HCT116 (cell line): Measurements from ENCODE around the gene MARCHF3. TPM values are rescaled to one million over a fixed set of nuclear protein-coding genes. Genes with fewer than 3 reads are reported as not detected.

ENCODE experiments used
- ATAC-seq: fragments of 200-7000 bp; cut with Tn5 transposase; 2 replicates; pipeline ENCODE4 v1.9.1; 2020; ENCODE audit warnings: mild to moderate bottlenecking, moderate library complexity
- BruUV-seq: library from RNA; stranded (reverse); fragments of 400-500 nt; replicated peaks from 2 replicates; lab custom pipeline; 2021; lab: Mats Ljungman, UMichigan
- CTCF ChIA-PET: fragments of 300-600 bp; sonication (Branson Sonifier 250); formaldehyde crosslinking; loops from one replicate; lab custom pipeline; 2021; ENCODE audit warnings: antibody characterized with exemption; lab: Charles Lee
- POLR2A ChIA-PET: fragments of 300-600, 350-600 bp; sonication (Branson Sonifier 250); formaldehyde crosslinking; loops from one replicate; lab custom pipeline; 2021; ENCODE audit warnings: antibody characterized with exemption; lab: Charles Lee
- RAD21 ChIA-PET, 2 experiments: fragments of 300-600 bp; sonication (Branson Sonifier 250); formaldehyde crosslinking; loops; one replicate each; lab custom pipeline; 2023; ENCODE audit warnings: low total read pairs in 2 of 2; ENCODE audit not compliant: uncharacterized antibody in 2 of 2, unreplicated experiment in 2 of 2, low non-redundant PET in 1 of 2; lab: Charles Lee
- DNase-seq: peaks from one replicate; pipeline ENCODE4 v3.0.0-alpha.2; 2010; ENCODE audit warnings: low read depth, low spot score
- H2AFZ ChIP-seq: fragments of 200-600 bp; shearing (Covaris generic), sonication (generic); 2 replicates; pipeline ENCODE4 v1.6.1; 2017; ENCODE audit warnings: low read depth, mixed run types, mixed read lengths, antibody characterized with exemption, low read length; ENCODE audit not compliant: poor library complexity, severe bottlenecking
- H3K27ac ChIP-seq: 2 replicates; pipeline ENCODE4 v1.5.1; 2012; ENCODE audit warnings: low read depth, low read length
- H3K27me3 ChIP-seq: fragments of 200-600 bp; sonication (generic); 2 replicates; pipeline ENCODE4 v1.6.1; 2016; ENCODE audit warnings: mixed run types, low read length, mixed read lengths; ENCODE audit not compliant: insufficient read depth
- H3K36me3 ChIP-seq, 2 experiments: fragments of 200-500 bp in 1 of 2; fragments of 200-600 bp in 1 of 2; sonication (Bioruptor generic) in 1 of 2; sonication (generic) in 1 of 2; 2 replicates each; pipeline versions ENCODE4 v1.5.1 to v1.6.1; 2014 to 2016; ENCODE audit warnings: low read length in 2 of 2, inconsistent platforms in 1 of 2, mixed read lengths in 1 of 2, mixed run types in 1 of 2; ENCODE audit not compliant: insufficient read depth in 2 of 2, control insufficient read depth in 1 of 2
- H3K4me1 ChIP-seq, 2 experiments: fragments of 200-600 bp in 1 of 2; sonication (generic) in 1 of 2; 2 replicates each; pipeline versions ENCODE4 v1.5.1 to v1.6.1; 2012 to 2017; ENCODE audit warnings: low read length in 2 of 2, inconsistent platforms in 1 of 2, mild to moderate bottlenecking in 1 of 2, mixed read lengths in 1 of 2, mixed run types in 1 of 2, moderate library complexity in 1 of 2; ENCODE audit not compliant: insufficient read depth in 2 of 2, control insufficient read depth in 1 of 2
- H3K4me2 ChIP-seq: fragments of 200-600 bp; sonication (generic); 2 replicates; pipeline ENCODE4 v1.6.1; 2017; ENCODE audit warnings: mixed run types, low read length, mixed read lengths
- H3K4me3 ChIP-seq, 2 experiments: fragments of 200-600 bp in 1 of 2; sonication (generic) in 1 of 2; replicated peaks in 1 of 2; 2 replicates each; pipeline ENCODE4 v1.5.1; 2011 to 2016; ENCODE audit warnings: low read length in 2 of 2, control low read depth in 1 of 2, low read depth in 1 of 2, mild to moderate bottlenecking in 1 of 2, mixed read lengths in 1 of 2, mixed run types in 1 of 2
- H3K79me2 ChIP-seq: fragments of 200-600 bp; sonication (generic); 2 replicates; pipeline ENCODE4 v1.6.1; 2017; ENCODE audit warnings: mild to moderate bottlenecking, mixed run types, low read length, moderate library complexity, mixed read lengths; ENCODE audit not compliant: insufficient read depth
- H3K9ac ChIP-seq: fragments of 200-600 bp; sonication (generic); 2 replicates; pipeline ENCODE4 v1.6.1; 2016; ENCODE audit warnings: low read length, mixed read lengths
- H3K9me2 ChIP-seq: fragments of 200-600 bp; sonication (generic), shearing (Covaris generic); 2 replicates; pipeline ENCODE4 v1.6.1; 2017; ENCODE audit warnings: mixed run types, mild to moderate bottlenecking, moderate library complexity; ENCODE audit not compliant: insufficient read depth
- H3K9me3 ChIP-seq, 2 experiments: fragments of 200-500 bp in 1 of 2; fragments of 200-600 bp in 1 of 2; sonication (Bioruptor generic) in 1 of 2; sonication (generic) in 1 of 2; 2 replicates each; pipeline ENCODE4 v1.6.1; 2014 to 2017; ENCODE audit warnings: low read length in 2 of 2, mixed read lengths in 2 of 2, inconsistent platforms in 1 of 2, low read depth in 1 of 2, mild to moderate bottlenecking in 1 of 2, mixed run types in 1 of 2, moderate library complexity in 1 of 2; ENCODE audit not compliant: control insufficient read depth in 1 of 2, insufficient read depth in 1 of 2
- H4K20me1 ChIP-seq: fragments of 200-600 bp; sonication (generic), shearing (Covaris generic); 2 replicates; pipeline ENCODE4 v1.6.1; 2017; ENCODE audit warnings: mixed run types, mild to moderate bottlenecking, moderate library complexity; ENCODE audit not compliant: insufficient read depth
- CBX3 ChIP-seq: IDR thresholded peaks from 2 replicates; pipeline ENCODE4 v1.6.1; 2012; ENCODE audit warnings: low read depth
- CEBPB ChIP-seq: IDR thresholded peaks from 2 replicates; pipeline ENCODE4 v1.6.1; 2012; ENCODE audit warnings: low read depth
- ELF1 ChIP-seq: IDR thresholded peaks from 2 replicates; pipeline ENCODE4 v1.6.1; 2012; ENCODE audit warnings: low read depth, borderline replicate concordance
- EZH2 ChIP-seq: fragments of 200-600 bp; sonication (generic); IDR thresholded peaks from 2 replicates; pipeline ENCODE4 v1.6.1; 2017; ENCODE audit warnings: antibody characterized with exemption, mixed run types
- EZH2phosphoT487 ChIP-seq: fragments of 200-600 bp; IDR thresholded peaks from 2 replicates; pipeline ENCODE4 v1.6.1; 2018; ENCODE audit warnings: antibody characterized with exemption, borderline replicate concordance
- FOSL1 ChIP-seq: IDR thresholded peaks from 2 replicates; pipeline ENCODE4 v1.6.1; 2012; ENCODE audit warnings: low read depth
- SIN3A ChIP-seq: IDR thresholded peaks from 2 replicates; pipeline ENCODE4 v1.6.1; 2012; ENCODE audit warnings: low read depth
- SP1 ChIP-seq: IDR thresholded peaks from 2 replicates; pipeline ENCODE4 v1.6.1; 2012; ENCODE audit warnings: low read depth
- SRF ChIP-seq: IDR thresholded peaks from 2 replicates; pipeline ENCODE4 v1.6.1; 2012; ENCODE audit warnings: low read depth
- TCF7L2 ChIP-seq: IDR thresholded peaks from 2 replicates; pipeline ENCODE4 v1.7.0; 2011; ENCODE audit warnings: borderline replicate concordance, inconsistent platforms; ENCODE audit not compliant: insufficient read depth, insufficient read length; ENCODE audit errors: extremely low read depth
- YY1 ChIP-seq: IDR thresholded peaks from 2 replicates; pipeline ENCODE4 v1.6.1; 2011; ENCODE audit warnings: low read length, low read depth, moderate library complexity, mild to moderate bottlenecking; ENCODE audit not compliant: insufficient replicate concordance; ENCODE audit errors: extremely low read depth
- ZFX ChIP-seq: fragments of 450-650 bp; IDR thresholded peaks from 2 replicates; pipeline ENCODE4 v1.6.1; 2017
- ZNF274 ChIP-seq: fragments of 200-500 bp; sonication (Bioruptor generic); IDR thresholded peaks from 2 replicates; pipeline ENCODE4 v1.6.1; 2014; ENCODE audit warnings: mild to moderate bottlenecking, low read depth, low read length, inconsistent platforms
- intact Hi-C: fragments of 100-400 bp; cut with micrococcal nuclease; formaldehyde crosslinking; loops from 2 replicates; pipeline ENCODE4 v1.10.0; 2022
- total RNA-seq: library from RNA; stranded (reverse); gene quantifications from one replicate; pipeline ENCODE4 v1.2.1, GENCODE V29; 2021; ENCODE audit not compliant: unreplicated experiment
- TF ChIP-seq, protein P1 (sequence below): IDR thresholded peaks from 2 replicates; pipeline ENCODE4 v1.6.1; 2012
- TF ChIP-seq, protein P2 (sequence below): IDR thresholded peaks from 2 replicates; pipeline ENCODE4 v1.6.1; 2012; ENCODE audit warnings: low read depth
- TF ChIP-seq, protein P3 (sequence below): IDR thresholded peaks from 2 replicates; pipeline ENCODE4 v1.6.1; 2012
- TF ChIP-seq, protein P4 (sequence below), 3 experiments: fragments of 200-600 bp in 1 of 3; sonication (generic) in 1 of 3; IDR thresholded peaks in 2 of 3; conservative IDR thresholded peaks in 1 of 3; 2 replicates each; pipeline ENCODE4 v1.5.1; 2012 to 2017; ENCODE audit warnings: low read depth in 2 of 3, low read length in 2 of 3, antibody characterized with exemption in 1 of 3, borderline replicate concordance in 1 of 3, control low read depth in 1 of 3, mild to moderate bottlenecking in 1 of 3, mixed read lengths in 1 of 3, mixed run types in 1 of 3, moderate library complexity in 1 of 3; ENCODE audit not compliant: insufficient read depth in 1 of 3
- TF ChIP-seq, protein P5 (sequence below): IDR thresholded peaks from 2 replicates; pipeline ENCODE4 v1.6.1; 2011; ENCODE audit warnings: mild to moderate bottlenecking, low read length, moderate library complexity; ENCODE audit not compliant: insufficient replicate concordance; ENCODE audit errors: extremely low read depth

Gene MARCHF3
- total RNA-seq, 1 experiment from 2014 or later: 2.3 TPM

DNA sequence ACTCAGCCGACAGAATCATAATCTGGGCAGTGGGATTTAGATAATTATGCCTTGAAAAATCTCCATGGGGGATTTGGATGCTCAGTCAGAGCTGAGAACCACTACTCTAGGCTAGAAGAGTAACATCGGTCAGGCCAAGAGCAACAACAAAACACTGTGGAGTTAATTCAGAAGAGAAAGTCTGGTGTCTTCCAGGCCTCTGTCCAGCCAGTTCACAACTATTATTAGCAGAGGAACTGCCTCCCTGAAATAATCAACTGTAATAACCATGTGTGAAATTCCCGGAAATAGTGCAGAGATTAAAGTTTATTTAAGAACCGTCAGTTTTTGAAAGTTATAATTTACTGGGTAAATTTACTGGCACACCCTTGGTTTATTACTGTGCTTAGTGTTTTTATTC is 8.2 kb upstream of the MARCHF3 start (continued):
- TF ChIP-seq, protein P1, sequence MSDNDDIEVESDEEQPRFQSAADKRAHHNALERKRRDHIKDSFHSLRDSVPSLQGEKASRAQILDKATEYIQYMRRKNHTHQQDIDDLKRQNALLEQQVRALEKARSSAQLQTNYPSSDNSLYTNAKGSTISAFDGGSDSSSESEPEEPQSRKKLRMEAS: no peak

DNA sequence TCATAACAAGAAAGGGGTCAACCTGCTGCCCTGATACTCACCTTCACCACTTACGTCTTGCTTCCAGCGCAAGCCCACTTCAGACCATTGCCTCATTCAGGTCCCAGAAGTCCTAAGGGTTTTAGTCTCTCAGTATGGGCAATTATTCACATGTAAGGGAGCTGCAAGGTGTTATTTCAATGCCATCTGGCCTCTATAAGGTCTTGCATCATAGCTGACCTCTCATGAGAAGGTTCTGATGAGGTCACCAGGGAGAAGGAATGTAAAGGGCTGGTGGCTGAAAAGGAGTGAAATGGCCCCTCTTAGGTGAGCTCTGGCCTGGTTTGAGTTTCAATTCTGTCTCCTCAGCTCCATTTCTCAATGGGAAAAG is 1.5 kb upstream of the MARCHF3 start:
- H3K9ac ChIP-seq: no peak overlapping the region
- no peak overlapping the region for H3K4me2 ChIP-seq
- DNase-seq (no peak), ATAC-seq (no peak)
- H3K27me3 ChIP-seq: no peaks in the 10 kb centered on the region
- H3K36me3 ChIP-seq: no peaks in the 10 kb centered on the region
- no peak overlapping the region for H3K27ac ChIP-seq
- POLR2A ChIA-PET: no interaction called here
- RAD21 ChIA-PET: no interaction called here
- no peak overlapping the region for H2AFZ ChIP-seq
- TF ChIP-seq TCF7L2 (no peak), CBX3 (no peak), EZH2phosphoT487 (no peak), EZH2 (no peak), ZNF274 (no peak), SRF (no peak), YY1 (no peak), ELF1 (no peak), SIN3A (no peak), SP1 (no peak), CEBPB (no peak), FOSL1 (no peak), ZFX (no peak)
- TF ChIP-seq, protein P2, sequence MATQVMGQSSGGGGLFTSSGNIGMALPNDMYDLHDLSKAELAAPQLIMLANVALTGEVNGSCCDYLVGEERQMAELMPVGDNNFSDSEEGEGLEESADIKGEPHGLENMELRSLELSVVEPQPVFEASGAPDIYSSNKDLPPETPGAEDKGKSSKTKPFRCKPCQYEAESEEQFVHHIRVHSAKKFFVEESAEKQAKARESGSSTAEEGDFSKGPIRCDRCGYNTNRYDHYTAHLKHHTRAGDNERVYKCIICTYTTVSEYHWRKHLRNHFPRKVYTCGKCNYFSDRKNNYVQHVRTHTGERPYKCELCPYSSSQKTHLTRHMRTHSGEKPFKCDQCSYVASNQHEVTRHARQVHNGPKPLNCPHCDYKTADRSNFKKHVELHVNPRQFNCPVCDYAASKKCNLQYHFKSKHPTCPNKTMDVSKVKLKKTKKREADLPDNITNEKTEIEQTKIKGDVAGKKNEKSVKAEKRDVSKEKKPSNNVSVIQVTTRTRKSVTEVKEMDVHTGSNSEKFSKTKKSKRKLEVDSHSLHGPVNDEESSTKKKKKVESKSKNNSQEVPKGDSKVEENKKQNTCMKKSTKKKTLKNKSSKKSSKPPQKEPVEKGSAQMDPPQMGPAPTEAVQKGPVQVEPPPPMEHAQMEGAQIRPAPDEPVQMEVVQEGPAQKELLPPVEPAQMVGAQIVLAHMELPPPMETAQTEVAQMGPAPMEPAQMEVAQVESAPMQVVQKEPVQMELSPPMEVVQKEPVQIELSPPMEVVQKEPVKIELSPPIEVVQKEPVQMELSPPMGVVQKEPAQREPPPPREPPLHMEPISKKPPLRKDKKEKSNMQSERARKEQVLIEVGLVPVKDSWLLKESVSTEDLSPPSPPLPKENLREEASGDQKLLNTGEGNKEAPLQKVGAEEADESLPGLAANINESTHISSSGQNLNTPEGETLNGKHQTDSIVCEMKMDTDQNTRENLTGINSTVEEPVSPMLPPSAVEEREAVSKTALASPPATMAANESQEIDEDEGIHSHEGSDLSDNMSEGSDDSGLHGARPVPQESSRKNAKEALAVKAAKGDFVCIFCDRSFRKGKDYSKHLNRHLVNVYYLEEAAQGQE: no peak
- TF ChIP-seq, protein P1: no peak
- TF ChIP-seq, protein P3, sequence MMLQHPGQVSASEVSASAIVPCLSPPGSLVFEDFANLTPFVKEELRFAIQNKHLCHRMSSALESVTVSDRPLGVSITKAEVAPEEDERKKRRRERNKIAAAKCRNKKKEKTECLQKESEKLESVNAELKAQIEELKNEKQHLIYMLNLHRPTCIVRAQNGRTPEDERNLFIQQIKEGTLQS: no peak
- TF ChIP-seq, protein P4, sequence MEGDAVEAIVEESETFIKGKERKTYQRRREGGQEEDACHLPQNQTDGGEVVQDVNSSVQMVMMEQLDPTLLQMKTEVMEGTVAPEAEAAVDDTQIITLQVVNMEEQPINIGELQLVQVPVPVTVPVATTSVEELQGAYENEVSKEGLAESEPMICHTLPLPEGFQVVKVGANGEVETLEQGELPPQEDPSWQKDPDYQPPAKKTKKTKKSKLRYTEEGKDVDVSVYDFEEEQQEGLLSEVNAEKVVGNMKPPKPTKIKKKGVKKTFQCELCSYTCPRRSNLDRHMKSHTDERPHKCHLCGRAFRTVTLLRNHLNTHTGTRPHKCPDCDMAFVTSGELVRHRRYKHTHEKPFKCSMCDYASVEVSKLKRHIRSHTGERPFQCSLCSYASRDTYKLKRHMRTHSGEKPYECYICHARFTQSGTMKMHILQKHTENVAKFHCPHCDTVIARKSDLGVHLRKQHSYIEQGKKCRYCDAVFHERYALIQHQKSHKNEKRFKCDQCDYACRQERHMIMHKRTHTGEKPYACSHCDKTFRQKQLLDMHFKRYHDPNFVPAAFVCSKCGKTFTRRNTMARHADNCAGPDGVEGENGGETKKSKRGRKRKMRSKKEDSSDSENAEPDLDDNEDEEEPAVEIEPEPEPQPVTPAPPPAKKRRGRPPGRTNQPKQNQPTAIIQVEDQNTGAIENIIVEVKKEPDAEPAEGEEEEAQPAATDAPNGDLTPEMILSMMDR (IDR thresholded peaks at IDR 0.05 in 2 of 3, conservative IDR thresholded peaks at IDR 0.05 in 1 of 3; ENCODE audit: borderline replicate concordance in 1 of 3, insufficient read depth in 1 of 3, low read depth in 2 of 3, low read length in 2 of 3): no peak
- TF ChIP-seq, protein P5, sequence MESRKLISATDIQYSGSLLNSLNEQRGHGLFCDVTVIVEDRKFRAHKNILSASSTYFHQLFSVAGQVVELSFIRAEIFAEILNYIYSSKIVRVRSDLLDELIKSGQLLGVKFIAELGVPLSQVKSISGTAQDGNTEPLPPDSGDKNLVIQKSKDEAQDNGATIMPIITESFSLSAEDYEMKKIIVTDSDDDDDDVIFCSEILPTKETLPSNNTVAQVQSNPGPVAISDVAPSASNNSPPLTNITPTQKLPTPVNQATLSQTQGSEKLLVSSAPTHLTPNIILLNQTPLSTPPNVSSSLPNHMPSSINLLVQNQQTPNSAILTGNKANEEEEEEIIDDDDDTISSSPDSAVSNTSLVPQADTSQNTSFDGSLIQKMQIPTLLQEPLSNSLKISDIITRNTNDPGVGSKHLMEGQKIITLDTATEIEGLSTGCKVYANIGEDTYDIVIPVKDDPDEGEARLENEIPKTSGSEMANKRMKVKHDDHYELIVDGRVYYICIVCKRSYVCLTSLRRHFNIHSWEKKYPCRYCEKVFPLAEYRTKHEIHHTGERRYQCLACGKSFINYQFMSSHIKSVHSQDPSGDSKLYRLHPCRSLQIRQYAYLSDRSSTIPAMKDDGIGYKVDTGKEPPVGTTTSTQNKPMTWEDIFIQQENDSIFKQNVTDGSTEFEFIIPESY: no peak
- H3K79me2 ChIP-seq: no peaks in the 10 kb centered on the region
- intact Hi-C loops: loop anchor here (10.0 kb wide), 1 partner anchor 283 kb away; no protein-coding TSS in a partner anchor
- H4K20me1 ChIP-seq: no peaks in the 10 kb centered on the region
- H3K4me1 ChIP-seq: peaks cover 0 to 6% of the 10 kb centered on the region in 2 experiments; a peak in 1 of 4 replicates
- no peaks in the 10 kb centered on the region for H3K9me3 ChIP-seq
- BruUV-seq: no TSS peak
- H3K9me2 ChIP-seq: no peaks in the 10 kb centered on the region
- CTCF ChIA-PET: interaction anchor here (1.2 kb wide), 1 partner anchor 11 kb away, joined by 4 read pairs; no protein-coding TSS in a partner anchor
- H3K4me3 ChIP-seq: no peak overlapping the region
